ENCODE data around the gene RETNLB.

Gene RETNLB

GRCh38 chr3:108757404-108757982 is at the start of gene RETNLB:
TSS of gene RETNLB (minus strand) at chr3:108757410. CDS start at chr3:108757185, 225 bp downstream.
- DNase-seq: no peak

DNA sequence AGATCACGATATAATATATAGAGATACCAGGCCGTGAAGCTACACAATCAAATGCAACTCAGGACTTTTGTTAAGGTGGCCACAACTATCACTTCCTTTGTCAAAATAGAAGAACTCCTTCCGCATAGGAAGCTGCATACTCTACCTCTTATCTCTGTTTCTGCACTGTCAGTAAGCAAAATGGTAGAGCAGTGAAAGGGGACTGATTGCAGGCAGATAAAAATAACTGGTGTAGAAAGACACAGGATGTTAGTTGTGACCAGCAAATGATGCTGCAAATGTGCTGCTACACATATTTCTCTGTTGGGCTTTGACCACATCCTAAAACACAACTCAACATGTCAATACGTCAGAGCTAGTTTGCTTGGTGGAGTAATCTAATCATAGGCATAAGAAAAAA is 49.1 kb upstream of the RETNLB start:
- DNase-seq: no peak

GRCh38 chr3:108804966-108805365 is 47.8 kb upstream of the RETNLB start:
- no peak for DNase-seq

DNA sequence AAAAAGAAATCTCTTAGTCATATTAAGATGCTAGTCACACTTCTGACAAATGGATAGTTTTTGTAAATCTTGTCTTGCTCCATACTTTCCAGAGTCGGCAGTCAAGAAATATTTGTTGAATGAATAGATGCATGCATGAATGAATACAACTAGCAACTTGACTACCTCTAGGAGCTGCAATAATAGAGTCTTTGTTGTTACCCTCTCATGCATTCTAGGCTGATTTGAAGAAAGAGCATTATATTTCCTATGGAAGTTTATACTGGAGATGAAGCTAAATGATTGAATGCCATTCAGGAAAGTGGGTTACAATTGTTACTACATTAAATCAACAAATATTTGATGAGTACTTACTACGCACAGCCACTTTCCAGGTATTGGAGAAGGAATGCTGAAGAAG is 47.2 kb upstream of the RETNLB start:
- DNase-seq: no peak

GRCh38 chr3:108791473-108791872 is 34.3 kb upstream of the RETNLB start:
- no peak for DNase-seq

- no peak for DNase-seq
Observed at GRCh38 chr3:108780235-108780634, 23.0 kb upstream of the RETNLB start.

- no peak for DNase-seq
Observed at GRCh38 chr3:108779496-108779895, 22.3 kb upstream of the RETNLB start.

DNA sequence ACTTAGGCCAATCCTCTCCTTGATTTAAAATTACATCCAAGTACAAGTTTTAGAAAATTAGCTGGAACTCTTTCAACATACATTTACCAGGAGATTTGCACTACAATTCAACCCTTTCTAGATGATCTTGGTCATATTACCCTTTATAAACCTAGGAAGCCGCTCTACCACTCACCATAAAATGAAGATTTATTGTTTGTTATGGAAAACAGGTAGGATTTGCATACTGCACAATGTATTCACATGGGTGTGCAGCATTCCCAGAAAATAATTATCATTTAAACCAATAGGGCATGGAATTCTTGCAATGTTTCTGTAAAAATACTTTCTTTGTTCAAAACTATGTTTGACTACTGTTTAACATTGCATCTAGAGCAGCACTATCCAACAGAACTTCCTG is 18.4 kb upstream of the RETNLB start:
- DNase-seq: no peak

DNA sequence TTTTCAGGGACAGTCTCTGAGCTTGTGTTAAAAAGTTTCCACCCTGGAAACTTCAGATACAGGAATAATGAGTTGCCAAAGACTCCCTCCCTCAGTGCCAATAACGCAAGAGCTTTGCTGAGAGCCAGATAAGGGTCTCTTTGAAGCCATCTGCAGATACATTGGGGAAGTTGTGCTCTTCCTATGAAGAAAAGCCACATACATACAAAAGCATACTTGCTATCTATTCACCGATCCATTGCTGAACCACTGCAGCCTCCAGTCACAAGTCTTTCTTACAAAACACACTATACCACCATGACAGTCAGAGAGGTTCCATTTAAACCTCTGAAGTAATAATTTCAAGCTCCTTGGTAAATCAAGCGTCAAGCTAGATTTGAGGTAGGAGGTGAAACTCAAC is 10.0 kb upstream of the RETNLB start:
- DNase-seq: no peak

- no peak for DNase-seq
Observed at GRCh38 chr3:108755686-108756085, 1.5 kb downstream of the RETNLB start.

GRCh38 chr3:108744762-108745161 is 12.4 kb downstream of the RETNLB start:
- no peak for DNase-seq

- DNase-seq: no peak
Observed at GRCh38 chr3:108742929-108743328, 14.3 kb downstream of the RETNLB start.

DNA sequence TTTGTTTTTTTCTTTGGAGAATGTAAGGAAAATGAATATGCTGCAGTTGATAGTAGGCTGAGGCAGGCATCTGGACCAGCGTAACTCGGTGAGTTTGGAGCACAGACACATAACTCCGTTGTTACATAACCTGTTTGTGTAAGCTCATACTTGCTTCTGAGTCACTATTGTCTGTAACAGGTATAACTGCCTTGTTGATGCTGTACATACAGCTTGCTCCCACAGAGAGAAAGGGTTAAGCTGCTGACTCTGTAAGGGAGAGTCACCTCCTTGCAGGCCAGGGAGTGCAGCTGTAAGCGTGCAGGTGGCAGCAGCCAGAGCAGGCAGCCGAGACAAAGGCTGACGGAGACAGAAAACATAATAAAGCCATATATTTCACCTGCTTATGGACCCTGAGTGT is 20.4 kb downstream of the RETNLB start:
- DNase-seq: no peak

DNA sequence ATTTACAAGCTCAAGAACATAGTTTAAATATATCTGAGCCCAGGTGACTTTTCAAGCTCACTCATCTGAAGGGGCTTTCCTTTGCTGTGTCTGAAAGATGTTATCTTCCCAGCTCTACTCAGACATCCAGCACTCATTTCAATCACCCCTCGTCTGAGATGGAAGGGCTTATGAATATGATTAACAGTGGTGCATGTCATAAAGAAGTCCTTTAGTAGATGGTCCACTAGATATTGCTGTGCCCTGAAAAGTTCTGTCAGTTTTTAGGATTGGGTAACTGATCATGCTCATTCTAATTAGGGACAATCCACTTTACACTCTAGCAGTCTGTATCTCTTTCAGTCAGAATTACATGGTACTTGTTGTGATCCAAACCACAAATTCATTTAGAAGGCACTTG is 28.3 kb downstream of the RETNLB start:
- DNase-seq: no peak

DNA sequence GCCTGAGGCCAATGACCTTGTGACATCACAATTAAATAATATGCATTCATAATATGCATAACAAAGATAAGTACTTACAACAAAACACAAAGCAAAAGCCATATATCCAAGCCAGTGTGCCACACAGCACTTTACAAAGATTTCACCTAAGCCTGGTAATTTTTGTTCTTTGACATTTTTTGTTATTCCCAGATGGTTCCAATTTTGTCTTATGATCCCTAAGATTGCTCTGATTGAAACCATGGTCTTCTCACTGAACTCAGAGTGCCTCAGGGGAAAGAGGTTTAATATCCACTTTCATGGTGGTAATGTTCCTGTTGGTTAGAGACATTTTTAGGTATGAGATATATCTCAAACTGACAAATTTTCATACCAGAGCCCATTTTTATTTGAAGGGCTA is 29.1 kb downstream of the RETNLB start:
- no peak for DNase-seq

GRCh38 chr3:108724101-108724500 is 33.1 kb downstream of the RETNLB start:
- DNase-seq: no peak

- DNase-seq: no peak
Observed at GRCh38 chr3:108722724-108723123, 34.5 kb downstream of the RETNLB start.

DNA sequence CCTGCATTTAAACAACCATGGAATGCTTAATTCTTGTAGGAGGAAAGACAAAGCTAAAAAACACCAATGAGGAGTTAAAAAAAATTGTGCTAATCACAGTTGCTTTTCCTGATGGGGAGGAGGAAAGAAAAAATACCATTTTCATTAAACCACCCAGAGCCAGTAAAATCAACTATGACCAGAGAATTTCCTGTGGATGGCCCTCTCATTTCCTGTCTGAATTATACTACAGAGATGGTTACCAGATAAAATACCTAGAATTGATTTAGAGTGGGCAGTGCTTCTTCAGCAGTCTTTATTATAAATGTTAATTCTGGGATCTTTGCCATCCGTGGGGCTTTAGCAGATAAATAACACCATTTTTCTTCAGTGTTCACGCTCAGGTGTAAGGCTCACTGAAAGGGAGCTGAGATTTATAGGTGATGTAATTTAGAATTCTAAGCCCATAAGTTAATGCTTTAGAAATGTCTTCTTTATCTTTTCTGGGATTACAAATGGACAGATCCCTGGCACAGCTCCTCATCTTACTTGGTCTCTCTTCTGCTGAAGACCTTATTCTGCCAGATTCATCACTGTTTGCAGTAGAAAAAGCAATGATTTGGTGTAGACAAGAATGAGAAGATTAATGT is 37.9 kb downstream of the RETNLB start:
- DNase-seq: no peak

- DNase-seq: no peak
Observed at GRCh38 chr3:108718454-108718853, 38.8 kb downstream of the RETNLB start.

- DNase-seq: no peak
Observed at GRCh38 chr3:108713816-108714215, 43.4 kb downstream of the RETNLB start.

DNA sequence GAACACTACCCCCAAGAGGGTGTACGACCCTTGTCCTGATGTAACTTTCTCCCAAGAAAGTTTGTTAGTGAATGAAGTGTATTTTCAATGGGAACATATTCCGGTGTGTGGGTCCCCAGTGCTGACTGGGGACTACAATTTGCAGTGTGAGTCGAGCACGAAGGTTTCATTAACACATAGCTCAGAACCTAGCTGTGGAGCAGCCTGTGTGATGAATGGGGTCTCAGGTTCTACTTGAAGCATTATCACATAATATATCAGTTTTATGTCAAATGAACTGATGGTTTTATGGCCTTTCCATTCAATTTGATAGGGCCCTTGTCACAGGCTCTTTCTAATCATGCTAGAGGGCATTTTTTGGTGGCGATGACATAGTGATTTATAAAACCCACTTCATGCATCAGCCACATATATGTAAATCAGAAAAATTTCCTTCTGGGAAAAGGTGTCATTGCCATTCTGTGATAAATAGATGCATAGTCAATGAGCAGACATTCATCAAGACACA is 44.1 kb downstream of the RETNLB start:
- DNase-seq: no peak

All from activated CD4-positive, CD25-positive, alpha-beta regulatory T cell treated with anti-CD3 and anti-CD28 coated beads, Interleukin-2, amount 50 U/mL, for 72 hours (primary cell).